GM20000 (cell line): ENCODE results near the gene CHGA.

Source experiments
- DNase-seq: peaks from one replicate; pipeline ENCODE4 v3.0.0; 2012; ENCODE audit warnings: low spot score
- CTCF ChIP-seq: IDR thresholded peaks from 2 replicates; pipeline ENCODE4 v1.5.1; 2012; ENCODE audit warnings: mild to moderate bottlenecking, control low read depth; ENCODE audit errors: extremely low read depth, missing control alignments

CHGA gene

GRCh38 chr14:92982956-92983355 is 60.0 kb downstream of the CHGA start:
- no peak for TF ChIP-seq CTCF
- no peak for DNase-seq

GRCh38 chr14:92984082-92984788 is 61.3 kb downstream of the CHGA start:
- no peak for TF ChIP-seq CTCF
- DNase-seq: no peak
